ENCODE measurements around the gene PAX2.

DNA sequence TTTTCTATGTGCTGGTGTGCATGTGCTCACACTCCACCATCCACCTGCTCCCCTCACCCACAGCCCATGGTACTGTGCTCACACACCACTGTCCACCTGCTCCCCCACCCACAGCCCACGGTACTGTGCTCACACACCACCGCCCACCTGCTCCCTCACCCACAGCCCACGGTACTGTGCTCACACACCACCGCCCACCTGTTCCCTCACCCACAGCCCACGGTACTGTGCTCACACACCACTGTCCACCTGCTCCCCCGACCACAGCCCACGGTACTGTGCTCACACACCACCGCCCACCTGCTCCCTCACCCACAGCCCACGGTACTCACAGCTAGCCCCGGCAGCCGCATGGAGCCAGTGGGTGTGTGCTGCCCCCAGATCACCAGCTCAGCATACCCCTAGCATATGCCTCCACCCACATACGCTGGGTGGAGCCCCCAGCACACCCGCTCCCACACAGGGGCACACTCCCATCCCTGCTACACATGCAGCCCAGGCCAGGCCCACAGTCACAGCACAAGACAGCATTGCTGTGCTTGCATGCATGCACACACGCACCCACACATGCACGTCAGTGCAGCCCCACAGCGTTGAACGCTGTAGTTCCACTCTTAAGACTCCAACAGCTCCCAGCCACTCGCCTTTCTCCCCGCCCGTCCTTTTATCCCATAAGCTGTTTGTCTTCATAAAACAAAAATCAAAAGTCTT is 62.0 kb downstream of the PAX2 start:
- no peak for TF ChIP-seq ZNF678 (CRISPR knock-in tag; IDR thresholded peaks at IDR 0.05)
- TF ChIP-seq AKAP8 (CRISPR knock-in tag; IDR thresholded peaks at IDR 0.05): no peak
- TF ChIP-seq IRF2 (CRISPR knock-in tag; IDR thresholded peaks at IDR 0.05): no peak
- no peak for TF ChIP-seq ZNF431 (CRISPR knock-in tag; IDR thresholded peaks at IDR 0.05; ENCODE audit: borderline replicate concordance, low read depth)
- no peak for TF ChIP-seq NAIF1 (CRISPR knock-in tag; IDR thresholded peaks at IDR 0.05; ENCODE audit: borderline replicate concordance)
- no peak for TF ChIP-seq ZNF430 (CRISPR knock-in tag; IDR thresholded peaks at IDR 0.05)
- TF ChIP-seq, protein P1, sequence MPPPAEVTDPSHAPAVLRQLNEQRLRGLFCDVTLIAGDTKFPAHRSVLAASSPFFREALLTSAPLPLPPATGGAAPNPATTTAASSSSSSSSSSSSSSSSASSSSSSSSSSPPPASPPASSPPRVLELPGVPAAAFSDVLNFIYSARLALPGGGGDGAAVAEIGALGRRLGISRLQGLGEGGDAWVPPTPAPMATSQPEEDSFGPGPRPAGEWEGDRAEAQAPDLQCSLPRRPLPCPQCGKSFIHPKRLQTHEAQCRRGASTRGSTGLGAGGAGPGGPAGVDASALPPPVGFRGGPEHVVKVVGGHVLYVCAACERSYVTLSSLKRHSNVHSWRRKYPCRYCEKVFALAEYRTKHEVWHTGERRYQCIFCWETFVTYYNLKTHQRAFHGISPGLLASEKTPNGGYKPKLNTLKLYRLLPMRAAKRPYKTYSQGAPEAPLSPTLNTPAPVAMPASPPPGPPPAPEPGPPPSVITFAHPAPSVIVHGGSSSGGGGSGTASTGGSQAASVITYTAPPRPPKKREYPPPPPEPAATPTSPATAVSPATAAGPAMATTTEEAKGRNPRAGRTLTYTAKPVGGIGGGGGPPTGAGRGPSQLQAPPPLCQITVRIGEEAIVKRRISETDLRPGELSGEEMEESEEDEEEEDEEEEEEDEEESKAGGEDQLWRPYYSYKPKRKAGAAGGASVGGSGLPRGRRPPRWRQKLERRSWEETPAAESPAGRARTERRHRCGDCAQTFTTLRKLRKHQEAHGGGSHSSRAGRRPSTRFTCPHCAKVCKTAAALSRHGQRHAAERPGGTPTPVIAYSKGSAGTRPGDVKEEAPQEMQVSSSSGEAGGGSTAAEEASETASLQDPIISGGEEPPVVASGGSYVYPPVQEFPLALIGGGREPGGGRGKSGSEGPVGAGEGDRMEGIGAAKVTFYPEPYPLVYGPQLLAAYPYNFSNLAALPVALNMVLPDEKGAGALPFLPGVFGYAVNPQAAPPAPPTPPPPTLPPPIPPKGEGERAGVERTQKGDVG (CRISPR knock-in tag; IDR thresholded peaks at IDR 0.05; ENCODE audit: borderline replicate concordance): no peak
- TF ChIP-seq ZNF567 (CRISPR knock-in tag; IDR thresholded peaks at IDR 0.05; ENCODE audit: borderline replicate concordance): no peak
- TF ChIP-seq, protein P2, sequence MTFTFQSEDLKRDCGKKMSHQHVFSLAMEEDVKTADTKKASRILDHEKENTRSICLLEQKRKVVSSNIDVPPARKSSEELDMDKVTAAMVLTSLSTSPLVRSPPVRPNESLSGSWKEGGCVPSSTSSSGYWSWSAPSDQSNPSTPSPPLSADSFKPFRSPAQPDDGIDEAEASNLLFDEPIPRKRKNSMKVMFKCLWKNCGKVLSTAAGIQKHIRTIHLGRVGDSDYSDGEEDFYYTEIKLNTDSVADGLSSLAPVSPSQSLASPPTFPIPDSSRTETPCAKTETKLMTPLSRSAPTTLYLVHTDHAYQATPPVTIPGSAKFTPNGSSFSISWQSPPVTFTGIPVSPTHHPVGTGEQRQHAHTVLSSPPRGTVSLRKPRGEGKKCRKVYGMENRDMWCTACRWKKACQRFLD (CRISPR knock-in tag; IDR thresholded peaks at IDR 0.05; ENCODE audit: borderline replicate concordance): no peak
- TF ChIP-seq, protein P3, sequence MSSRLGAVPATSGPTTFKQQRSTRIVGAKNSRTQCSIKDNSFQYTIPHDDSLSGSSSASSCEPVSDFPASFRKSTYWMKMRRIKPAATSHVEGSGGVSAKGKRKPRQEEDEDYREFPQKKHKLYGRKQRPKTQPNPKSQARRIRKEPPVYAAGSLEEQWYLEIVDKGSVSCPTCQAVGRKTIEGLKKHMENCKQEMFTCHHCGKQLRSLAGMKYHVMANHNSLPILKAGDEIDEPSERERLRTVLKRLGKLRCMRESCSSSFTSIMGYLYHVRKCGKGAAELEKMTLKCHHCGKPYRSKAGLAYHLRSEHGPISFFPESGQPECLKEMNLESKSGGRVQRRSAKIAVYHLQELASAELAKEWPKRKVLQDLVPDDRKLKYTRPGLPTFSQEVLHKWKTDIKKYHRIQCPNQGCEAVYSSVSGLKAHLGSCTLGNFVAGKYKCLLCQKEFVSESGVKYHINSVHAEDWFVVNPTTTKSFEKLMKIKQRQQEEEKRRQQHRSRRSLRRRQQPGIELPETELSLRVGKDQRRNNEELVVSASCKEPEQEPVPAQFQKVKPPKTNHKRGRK (CRISPR knock-in tag; IDR thresholded peaks at IDR 0.05): no peak
- TF ChIP-seq, protein P4, sequence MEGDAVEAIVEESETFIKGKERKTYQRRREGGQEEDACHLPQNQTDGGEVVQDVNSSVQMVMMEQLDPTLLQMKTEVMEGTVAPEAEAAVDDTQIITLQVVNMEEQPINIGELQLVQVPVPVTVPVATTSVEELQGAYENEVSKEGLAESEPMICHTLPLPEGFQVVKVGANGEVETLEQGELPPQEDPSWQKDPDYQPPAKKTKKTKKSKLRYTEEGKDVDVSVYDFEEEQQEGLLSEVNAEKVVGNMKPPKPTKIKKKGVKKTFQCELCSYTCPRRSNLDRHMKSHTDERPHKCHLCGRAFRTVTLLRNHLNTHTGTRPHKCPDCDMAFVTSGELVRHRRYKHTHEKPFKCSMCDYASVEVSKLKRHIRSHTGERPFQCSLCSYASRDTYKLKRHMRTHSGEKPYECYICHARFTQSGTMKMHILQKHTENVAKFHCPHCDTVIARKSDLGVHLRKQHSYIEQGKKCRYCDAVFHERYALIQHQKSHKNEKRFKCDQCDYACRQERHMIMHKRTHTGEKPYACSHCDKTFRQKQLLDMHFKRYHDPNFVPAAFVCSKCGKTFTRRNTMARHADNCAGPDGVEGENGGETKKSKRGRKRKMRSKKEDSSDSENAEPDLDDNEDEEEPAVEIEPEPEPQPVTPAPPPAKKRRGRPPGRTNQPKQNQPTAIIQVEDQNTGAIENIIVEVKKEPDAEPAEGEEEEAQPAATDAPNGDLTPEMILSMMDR (CRISPR knock-in tag; IDR thresholded peaks at IDR 0.05): no peak
- no peak for TF ChIP-seq STAT5B (CRISPR knock-in tag; IDR thresholded peaks at IDR 0.05)

All from HepG2 (cell line).